Loucy (cell line): ENCODE results near the gene TBC1D12.

ENCODE experiments used
- CTCF ChIP-seq: fragments of 200-600 bp; sonication (generic); conservative IDR thresholded peaks from 2 replicates; pipeline ENCODE4 v1.5.1; 2014; ENCODE audit warnings: mild to moderate bottlenecking, antibody characterized with exemption, low read length
- EZH2phosphoT487 ChIP-seq: fragments of 200-600 bp; IDR thresholded peaks from 2 replicates; pipeline ENCODE4 v1.6.1; 2018; ENCODE audit warnings: antibody characterized with exemption, mild to moderate bottlenecking, moderate library complexity, borderline replicate concordance

DNA sequence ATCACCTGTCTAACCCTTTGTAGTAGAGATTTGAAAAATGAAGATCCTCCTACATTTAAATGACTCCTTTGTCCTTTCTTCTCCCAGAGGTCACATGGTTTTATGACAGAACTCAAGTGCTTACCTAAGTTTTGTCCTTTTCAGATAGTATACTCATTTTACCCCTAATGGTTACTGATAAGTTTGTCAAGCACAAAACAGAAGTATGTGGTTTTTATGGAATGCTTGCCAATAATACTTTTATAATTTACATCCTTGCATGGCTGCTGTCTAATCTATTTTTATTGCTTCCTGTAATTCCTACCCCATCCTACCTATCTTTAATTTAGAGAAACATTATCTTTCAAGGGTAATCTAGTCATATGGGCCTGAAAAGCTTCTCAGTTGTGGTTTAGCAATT, 180.8 kb downstream of the TBC1D12 start:
- TF ChIP-seq CTCF (no peak), EZH2phosphoT487 (no peak)
